ENCODE data around the gene TMEM217.

TMEM217 gene

GRCh38 chr6:37284781-37285180 is 26.8 kb upstream of the TMEM217 start:
- Histone ChIP-seq H3K4ac (ENCODE audit: low read depth in 1 of 2, low read length in 2 of 2) (no peak overlapping the region), H3K36me3 (ENCODE audit: control insufficient read depth in 1 of 2, insufficient read depth in 2 of 2, low read depth in 1 of 2, low read length in 2 of 2) (peaks cover 39 to 63% of the 10 kb centered on the region in 2 experiments), H2BK5ac (ENCODE audit: low read depth, low read length, poor library complexity, severe bottlenecking) (no peak overlapping the region), H3K14ac (ENCODE audit: low read length in 2 of 2) (no peak overlapping the region), H2AFZ (ENCODE audit: low read depth, low read length) (no peak overlapping the region), H3K27ac (ENCODE audit: low read length, poor library complexity, severe bottlenecking) (no peak overlapping the region), H2BK15ac (ENCODE audit: low read depth, poor library complexity, severe bottlenecking) (no peak overlapping the region), H3K4me3 (ENCODE audit: insufficient read depth in 1 of 2, low read depth in 1 of 2, low read length in 2 of 2) (no peak overlapping the region), H3K9me3 (ENCODE audit: control insufficient read depth, low read length) (no peaks in the 10 kb centered on the region), H3K18ac (ENCODE audit: low read depth in 1 of 2, low read length in 2 of 2) (no peak overlapping the region), H3K27me3 (ENCODE audit: control insufficient read depth in 1 of 2, insufficient read depth in 1 of 2, low read length in 2 of 2) (no peaks in the 10 kb centered on the region), H3K9ac (ENCODE audit: low read length) (no peak overlapping the region), H3K4me2 (ENCODE audit: low read length, poor library complexity, severe bottlenecking) (no peak overlapping the region), H3K79me1 (replicated peaks; ENCODE audit: low read length, poor library complexity, severe bottlenecking) (peaks cover 43% of the 10 kb centered on the region), H2BK12ac (ENCODE audit: low read length in 2 of 2) (no peak overlapping the region), H4K91ac (ENCODE audit: low read length) (no peak overlapping the region), H2BK120ac (ENCODE audit: low read depth, low read length) (no peak overlapping the region), H2AK5ac (ENCODE audit: low read length, severe bottlenecking) (no peak overlapping the region), H4K8ac (ENCODE audit: low read length) (no peak overlapping the region), H3K4me1 (ENCODE audit: control insufficient read depth, insufficient read depth, low read depth, low read length) (peaks cover 12% of the 10 kb centered on the region), H3K23ac (ENCODE audit: low read length in 2 of 2) (no peak overlapping the region)
- 98% methylated on average over 4 of the region's 4 CpGs for WGBS
- no peak for DNase-seq

GRCh38 chr6:37283671-37284151 is 25.8 kb upstream of the TMEM217 start:
- Histone ChIP-seq H3K14ac (ENCODE audit: low read length in 2 of 2) (no peak overlapping the region), H3K36me3 (ENCODE audit: control insufficient read depth in 1 of 2, insufficient read depth in 2 of 2, low read depth in 1 of 2, low read length in 2 of 2) (peaks cover 37 to 60% of the 10 kb centered on the region in 2 experiments), H4K91ac (ENCODE audit: low read length) (no peak overlapping the region), H3K4me1 (ENCODE audit: control insufficient read depth, insufficient read depth, low read depth, low read length) (peaks cover 12% of the 10 kb centered on the region), H3K27ac (ENCODE audit: low read length, poor library complexity, severe bottlenecking) (no peak overlapping the region), H3K27me3 (ENCODE audit: control insufficient read depth in 1 of 2, insufficient read depth in 1 of 2, low read length in 2 of 2) (no peaks in the 10 kb centered on the region), H2AFZ (ENCODE audit: low read depth, low read length) (no peak overlapping the region), H2AK5ac (ENCODE audit: low read length, severe bottlenecking) (no peak overlapping the region), H2BK120ac (ENCODE audit: low read depth, low read length) (no peak overlapping the region), H2BK15ac (ENCODE audit: low read depth, poor library complexity, severe bottlenecking) (no peak overlapping the region), H4K8ac (ENCODE audit: low read length) (no peak overlapping the region), H2BK5ac (ENCODE audit: low read depth, low read length, poor library complexity, severe bottlenecking) (no peak overlapping the region), H2BK12ac (ENCODE audit: low read length in 2 of 2) (no peak overlapping the region), H3K9ac (ENCODE audit: low read length) (no peak overlapping the region), H3K9me3 (ENCODE audit: control insufficient read depth, low read length) (no peaks in the 10 kb centered on the region), H3K4me3 (ENCODE audit: insufficient read depth in 1 of 2, low read depth in 1 of 2, low read length in 2 of 2) (no peak overlapping the region), H3K18ac (ENCODE audit: low read depth in 1 of 2, low read length in 2 of 2) (no peak overlapping the region), H3K79me1 (replicated peaks; ENCODE audit: low read length, poor library complexity, severe bottlenecking) (peaks cover 45% of the 10 kb centered on the region), H3K4me2 (ENCODE audit: low read length, poor library complexity, severe bottlenecking) (no peak overlapping the region), H3K4ac (ENCODE audit: low read depth in 1 of 2, low read length in 2 of 2) (no peak overlapping the region), H3K23ac (ENCODE audit: low read length in 2 of 2) (no peak overlapping the region)
- DNase-seq: no peak
- WGBS: 100% methylated on average over 3 of the region's 3 CpGs

GRCh38 chr6:37283268-37283667 is 25.3 kb upstream of the TMEM217 start:
- no peaks in the 10 kb centered on the region for H3K9me3 ChIP-seq (ENCODE audit: control insufficient read depth, low read length)
- H3K4me3 ChIP-seq (ENCODE audit: insufficient read depth in 1 of 2, low read depth in 1 of 2, low read length in 2 of 2): no peak overlapping the region
- no peak overlapping the region for H3K4ac ChIP-seq (ENCODE audit: low read depth in 1 of 2, low read length in 2 of 2)
- no peak overlapping the region for H3K23ac ChIP-seq (ENCODE audit: low read length in 2 of 2)
- no peaks in the 10 kb centered on the region for H3K27me3 ChIP-seq (ENCODE audit: control insufficient read depth in 1 of 2, insufficient read depth in 1 of 2, low read length in 2 of 2)
- H3K18ac ChIP-seq (ENCODE audit: low read depth in 1 of 2, low read length in 2 of 2): no peak overlapping the region
- peaks cover 46% of the 10 kb centered on the region for H3K79me1 ChIP-seq (replicated peaks; ENCODE audit: low read length, poor library complexity, severe bottlenecking)
- H3K9ac ChIP-seq (ENCODE audit: low read length): no peak overlapping the region
- no peak overlapping the region for H3K4me2 ChIP-seq (ENCODE audit: low read length, poor library complexity, severe bottlenecking)
- peaks cover 9% of the 10 kb centered on the region for H3K4me1 ChIP-seq (ENCODE audit: control insufficient read depth, insufficient read depth, low read depth, low read length)
- no peak overlapping the region for H2BK120ac ChIP-seq (ENCODE audit: low read depth, low read length)
- H2BK5ac ChIP-seq (ENCODE audit: low read depth, low read length, poor library complexity, severe bottlenecking): no peak overlapping the region
- H3K27ac ChIP-seq (ENCODE audit: low read length, poor library complexity, severe bottlenecking): no peak overlapping the region
- no peak overlapping the region for H4K8ac ChIP-seq (ENCODE audit: low read length)
- 58% methylated on average over 2 of the region's 3 CpGs for WGBS
- H2AK5ac ChIP-seq (ENCODE audit: low read length, severe bottlenecking): no peak overlapping the region
- peaks cover 34 to 59% of the 10 kb centered on the region in 2 experiments for H3K36me3 ChIP-seq (ENCODE audit: control insufficient read depth in 1 of 2, insufficient read depth in 2 of 2, low read depth in 1 of 2, low read length in 2 of 2)
- no peak for DNase-seq
- H3K14ac ChIP-seq (ENCODE audit: low read length in 2 of 2): no peak overlapping the region
- H4K91ac ChIP-seq (ENCODE audit: low read length): no peak overlapping the region
- H2BK15ac ChIP-seq (ENCODE audit: low read depth, poor library complexity, severe bottlenecking): no peak overlapping the region
- H2BK12ac ChIP-seq (ENCODE audit: low read length in 2 of 2): no peak overlapping the region
- no peak overlapping the region for H2AFZ ChIP-seq (ENCODE audit: low read depth, low read length)

- H3K9ac ChIP-seq (ENCODE audit: low read length): no peak overlapping the region
- no peak overlapping the region for H4K91ac ChIP-seq (ENCODE audit: low read length)
- H2AK5ac ChIP-seq (ENCODE audit: low read length, severe bottlenecking): no peak overlapping the region
- H3K4me1 ChIP-seq (ENCODE audit: control insufficient read depth, insufficient read depth, low read depth, low read length): peaks cover 9% of the 10 kb centered on the region
- H4K8ac ChIP-seq (ENCODE audit: low read length): no peak overlapping the region
- no peaks in the 10 kb centered on the region for H3K9me3 ChIP-seq (ENCODE audit: control insufficient read depth, low read length)
- no peak overlapping the region for H3K4ac ChIP-seq (ENCODE audit: low read depth in 1 of 2, low read length in 2 of 2)
- H3K27ac ChIP-seq (ENCODE audit: low read length, poor library complexity, severe bottlenecking): no peak overlapping the region
- H2BK15ac ChIP-seq (ENCODE audit: low read depth, poor library complexity, severe bottlenecking): no peak overlapping the region
- H3K23ac ChIP-seq (ENCODE audit: low read length in 2 of 2): no peak overlapping the region
- H2BK120ac ChIP-seq (ENCODE audit: low read depth, low read length): no peak overlapping the region
- WGBS: 94% methylated on average over 2 of the region's 2 CpGs
- H3K4me3 ChIP-seq (ENCODE audit: insufficient read depth in 1 of 2, low read depth in 1 of 2, low read length in 2 of 2): no peak overlapping the region
- no peak overlapping the region for H3K4me2 ChIP-seq (ENCODE audit: low read length, poor library complexity, severe bottlenecking)
- H3K14ac ChIP-seq (ENCODE audit: low read length in 2 of 2): no peak overlapping the region
- no peak for DNase-seq
- no peaks in the 10 kb centered on the region for H3K27me3 ChIP-seq (ENCODE audit: control insufficient read depth in 1 of 2, insufficient read depth in 1 of 2, low read length in 2 of 2)
- H2BK5ac ChIP-seq (ENCODE audit: low read depth, low read length, poor library complexity, severe bottlenecking): no peak overlapping the region
- H2AFZ ChIP-seq (ENCODE audit: low read depth, low read length): no peak overlapping the region
- peaks cover 34 to 50% of the 10 kb centered on the region in 2 experiments for H3K36me3 ChIP-seq (ENCODE audit: control insufficient read depth in 1 of 2, insufficient read depth in 2 of 2, low read depth in 1 of 2, low read length in 2 of 2)
- no peak overlapping the region for H2BK12ac ChIP-seq (ENCODE audit: low read length in 2 of 2)
- peaks cover 48% of the 10 kb centered on the region for H3K79me1 ChIP-seq (replicated peaks; ENCODE audit: low read length, poor library complexity, severe bottlenecking)
- H3K18ac ChIP-seq (ENCODE audit: low read depth in 1 of 2, low read length in 2 of 2): no peak overlapping the region
Measured at GRCh38 chr6:37282371-37282770, 24.4 kb upstream of the TMEM217 start.

Data from mesenchymal stem cell (in vitro differentiated cells and primary cell).